Measurements from ENCODE around the gene BAAT. TPM values are rescaled to one million over a fixed set of nuclear protein-coding genes. Genes with fewer than 3 reads are reported as not detected.

BAAT gene
- total and polyA plus RNA-seq, 4 donors, result 0.22 to 0.48 (median 0.36) TPM

DNA sequence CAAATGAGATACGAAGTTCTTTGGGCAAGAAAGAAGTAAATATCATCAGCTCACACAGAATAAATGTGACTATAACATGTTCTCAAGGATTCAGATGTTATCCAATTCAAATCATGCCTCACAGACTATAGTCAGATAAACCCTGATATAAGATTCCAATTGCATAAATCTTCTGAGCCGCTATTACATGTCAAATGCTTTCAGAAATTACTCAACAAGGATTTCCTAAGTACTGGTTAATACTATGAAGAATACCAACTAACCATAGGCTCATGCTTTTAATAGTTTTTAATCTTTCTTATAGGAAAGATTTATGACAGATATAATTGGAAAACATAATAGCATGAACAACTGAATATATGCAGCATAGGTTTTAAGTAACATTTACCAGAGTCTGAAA, 73.6 kb downstream of the BAAT start:
- no peaks in the 10 kb centered on the region for H3K36me3 ChIP-seq (ENCODE audit: control insufficient read depth, insufficient read depth, low read length)
- peak in 1 of 6 donors; percentile 70 for DNase-seq (ENCODE audit: low read depth in 4 of 6, low spot score in 6 of 6)
- no peaks in the 10 kb centered on the region for H3K9me3 ChIP-seq (ENCODE audit: control insufficient read depth, insufficient read depth, low read length)

More for the DNA sequence above, 73.6 kb downstream of the BAAT start:
- no CpG with 5 or more reads among the region's 2 CpGs for WGBS (ENCODE audit: insufficient coverage)
- Histone ChIP-seq H3K27me3 (ENCODE audit: control insufficient read depth, insufficient read depth, low read length) (no peaks in the 10 kb centered on the region), H3K27ac (ENCODE audit: low read depth, low read length) (no peak overlapping the region), H3K4me1 (ENCODE audit: control insufficient read depth, insufficient read depth, low read length) (no peaks in the 10 kb centered on the region), H3K4me3 (ENCODE audit: low read depth, low read length) (no peak overlapping the region)

Small RNA genes lying within 50 kb of the gene (small RNA-seq; reads per million reads assigned to genes)
- gene RF00322 (ENCODE audit: low replicate concordance), result not detected

Other genes with a start within 250 kb of the BAAT start
- gene MRPL50, start 13.6 kb upstream of the BAAT start, total RNA-seq, result 10 to 100 TPM; 24.5 to 40.6 TPM
- 10 to 100 TPM; 20.2 to 25.1 TPM for gene MRPL50, start 13.6 kb upstream of the BAAT start, polyA plus RNA-seq (ENCODE audit: insufficient read length in 2 of 2)
- 10 to 100 TPM; 43.4 to 50.0 TPM for gene ZNF189, start 13.8 kb upstream of the BAAT start, total RNA-seq
- 10 to 100 TPM; 26.2 to 31.7 TPM for gene ZNF189, start 13.8 kb upstream of the BAAT start, polyA plus RNA-seq (ENCODE audit: insufficient read length in 2 of 2)
- under 1 TPM; 0.40 to 0.83 TPM for gene ALDOB, start 50.8 kb upstream of the BAAT start, total RNA-seq
- gene ALDOB, start 50.8 kb upstream of the BAAT start, polyA plus RNA-seq (ENCODE audit: insufficient read length in 2 of 2), result 1 to 10 TPM; 2.8 to 5.8 TPM
- 10 to 100 TPM; 38.6 to 39.9 TPM for gene RNF20, start 148.8 kb upstream of the BAAT start, total RNA-seq
- 10 to 100 TPM; 43.2 to 53.7 TPM for gene RNF20, start 148.8 kb upstream of the BAAT start, polyA plus RNA-seq (ENCODE audit: insufficient read length in 2 of 2)
- under 1 TPM; 0.59 to 0.61 TPM for gene PPP3R2, start 210.0 kb upstream of the BAAT start, total RNA-seq
- under 1 TPM; 0.17 to 0.55 TPM for gene PPP3R2, start 210.0 kb upstream of the BAAT start, polyA plus RNA-seq (ENCODE audit: insufficient read length in 2 of 2)

Data from spinal cord (tissue), 10 donors.